HG02623 (cell line): Measurements from ENCODE around the gene KIF16B.

Source experiments
- ATAC-seq: cut with Tn5 transposase; IDR thresholded peaks from one replicate; pipeline ENCODE4 v1.9.1; 2021; ENCODE audit warnings: moderate library complexity; ENCODE audit not compliant: unreplicated experiment

The KIF16B gene

GRCh38 chr20:16483024-16483423, 90.2 kb downstream of the KIF16B start:
- no peak for ATAC-seq

- no peak for ATAC-seq
These were observed 91.3 kb downstream of the KIF16B start for GRCh38 chr20:16481977-16482376.

GRCh38 chr20:16479666-16480065, 93.6 kb downstream of the KIF16B start:
- no peak for ATAC-seq

GRCh38 chr20:16477632-16478031, 95.6 kb downstream of the KIF16B start:
- ATAC-seq: no peak

- ATAC-seq: peak; percentile 67
These were observed 97.2 kb downstream of the KIF16B start for GRCh38 chr20:16476032-16476431.

- ATAC-seq: no peak
These were observed 98.0 kb downstream of the KIF16B start for GRCh38 chr20:16475225-16475624.

- ATAC-seq: no peak
These were observed 98.9 kb downstream of the KIF16B start for GRCh38 chr20:16474363-16474762.

GRCh38 chr20:16472045-16472872, 101.0 kb downstream of the KIF16B start:
- no peak for ATAC-seq

- no peak for ATAC-seq
These were observed 103.8 kb downstream of the KIF16B start for GRCh38 chr20:16469395-16469905.

- no peak for ATAC-seq
These were observed 110.5 kb downstream of the KIF16B start for GRCh38 chr20:16462711-16463110.

- ATAC-seq: no peak
These were observed 114.1 kb downstream of the KIF16B start for GRCh38 chr20:16459019-16459700.

- ATAC-seq: no peak
These were observed 115.7 kb downstream of the KIF16B start for GRCh38 chr20:16457514-16457913.

GRCh38 chr20:16455324-16455723, 117.9 kb downstream of the KIF16B start:
- no peak for ATAC-seq

GRCh38 chr20:16451982-16452381, 121.3 kb downstream of the KIF16B start:
- no peak for ATAC-seq

GRCh38 chr20:16451001-16451400, 122.2 kb downstream of the KIF16B start:
- ATAC-seq: no peak

GRCh38 chr20:16446991-16447390, 126.3 kb downstream of the KIF16B start:
- no peak for ATAC-seq

- ATAC-seq: no peak
These were observed 127.0 kb downstream of the KIF16B start for GRCh38 chr20:16446246-16446645.

GRCh38 chr20:16445482-16445881, 127.8 kb downstream of the KIF16B start:
- ATAC-seq: no peak

GRCh38 chr20:16444057-16444777, 129.0 kb downstream of the KIF16B start:
- no peak for ATAC-seq

GRCh38 chr20:16441546-16442164, 131.6 kb downstream of the KIF16B start:
- ATAC-seq: no peak

- ATAC-seq: no peak
These were observed 132.6 kb downstream of the KIF16B start for GRCh38 chr20:16440686-16441085.
